ENCODE results near the gene VWA3B.
"Not testable (repeated sequence)": the region's sequence is repeated elsewhere in the genome, so short reads cannot be mapped to it uniquely, and the experiment has no call there.

Gene VWA3B, protein sequence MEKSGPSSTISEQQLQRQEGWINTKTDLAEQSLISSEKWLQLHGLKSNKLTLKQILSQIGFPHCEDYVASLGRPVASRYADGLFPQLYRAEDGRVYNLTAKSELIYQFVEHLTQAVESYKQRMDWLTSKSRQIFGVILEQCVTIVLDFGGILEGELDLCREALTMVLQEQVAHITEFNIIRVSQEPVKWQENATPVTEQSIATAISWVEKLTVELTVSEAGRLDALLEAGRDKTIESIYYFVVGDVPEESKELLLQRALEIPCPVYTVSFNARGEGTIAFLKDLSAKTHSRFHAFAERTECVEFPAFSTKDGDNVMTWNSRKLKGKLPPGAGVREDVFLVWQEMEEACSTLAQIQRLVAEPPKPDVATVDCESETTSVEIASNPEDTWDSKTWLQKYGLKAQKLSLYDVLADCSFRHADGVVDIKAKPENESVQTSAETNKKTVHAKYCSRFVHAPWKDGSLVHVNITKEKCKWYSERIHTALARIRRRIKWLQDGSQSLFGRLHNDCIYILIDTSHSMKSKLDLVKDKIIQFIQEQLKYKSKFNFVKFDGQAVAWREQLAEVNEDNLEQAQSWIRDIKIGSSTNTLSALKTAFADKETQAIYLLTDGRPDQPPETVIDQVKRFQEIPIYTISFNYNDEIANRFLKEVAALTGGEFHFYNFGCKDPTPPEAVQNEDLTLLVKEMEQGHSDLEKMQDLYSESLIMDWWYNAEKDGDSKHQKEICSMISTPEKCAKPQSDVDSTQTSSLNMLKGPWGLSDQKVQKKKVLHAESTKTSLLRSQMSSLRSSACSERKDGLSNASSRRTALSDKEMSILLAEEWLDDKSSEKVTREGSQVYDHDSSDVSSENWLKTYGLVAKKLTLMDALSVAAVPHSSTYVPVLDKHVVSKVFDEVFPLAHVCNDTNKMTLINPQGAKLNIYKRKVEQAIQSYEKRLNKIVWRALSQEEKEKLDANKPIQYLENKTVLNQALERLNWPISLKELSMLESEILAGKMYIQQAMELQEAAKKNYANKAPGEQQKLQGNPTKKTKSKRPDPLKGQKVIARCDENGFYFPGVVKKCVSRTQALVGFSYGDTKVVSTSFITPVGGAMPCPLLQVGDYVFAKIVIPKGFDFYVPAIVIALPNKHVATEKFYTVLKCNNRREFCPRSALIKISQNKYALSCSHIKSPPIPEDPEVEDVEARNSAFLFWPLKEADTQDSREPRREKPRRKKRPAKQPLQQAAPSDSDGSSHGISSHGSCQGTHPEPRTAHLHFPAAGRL (N-terminal part only)

DNA sequence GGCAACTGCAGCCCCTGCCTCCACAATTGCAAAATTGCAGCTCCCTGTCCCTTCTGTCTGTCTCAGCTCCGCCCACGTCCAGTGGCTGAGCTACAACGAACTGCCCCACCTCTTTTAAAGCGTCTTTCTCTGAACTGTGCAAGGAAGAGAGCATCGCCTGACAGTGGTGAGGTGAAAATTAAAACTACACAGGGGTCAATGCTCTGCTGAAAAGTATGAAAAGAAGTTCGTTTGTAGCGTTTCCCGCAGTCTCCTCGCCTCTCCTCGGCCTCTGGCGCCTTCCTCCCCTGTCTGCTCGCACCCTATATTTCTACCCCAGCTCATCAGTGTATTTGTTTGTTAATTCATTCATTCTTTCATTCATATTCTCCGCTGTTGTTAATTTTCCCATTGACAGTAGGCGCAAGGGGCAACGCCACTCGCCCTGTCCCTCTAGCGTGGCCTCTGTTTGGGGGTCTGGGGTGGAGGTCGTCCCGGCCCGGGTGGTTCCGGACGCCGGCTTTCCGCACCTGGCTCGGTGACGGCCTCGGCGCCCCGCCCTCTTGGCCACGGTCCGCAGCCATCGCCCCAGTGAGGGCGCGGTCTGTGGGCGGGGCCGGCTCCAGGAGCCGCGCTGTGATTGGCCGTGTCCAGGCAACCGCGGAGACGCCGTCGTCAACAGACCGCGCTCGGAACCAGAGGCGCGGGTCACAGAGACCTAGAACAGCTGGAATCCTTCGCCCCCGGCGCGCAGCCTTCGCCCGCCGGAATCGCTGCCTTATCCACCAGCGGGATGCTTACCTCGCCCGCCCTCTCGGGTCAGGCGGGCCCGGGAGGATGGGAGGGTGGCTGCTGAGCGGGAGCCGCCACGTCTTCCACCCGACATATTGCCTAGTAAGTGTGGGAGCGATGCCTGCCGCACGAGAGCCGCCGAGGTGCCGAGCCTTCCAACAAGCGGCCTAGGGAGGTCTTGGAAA is at the start of gene VWA3B:
TSS of gene VWA3B (plus strand) at position 677 of the 956 bp plus-strand sequence. CDS start 5,926 bp downstream, outside the sequence.
- peak; percentile 76 for DNase-seq

DNA sequence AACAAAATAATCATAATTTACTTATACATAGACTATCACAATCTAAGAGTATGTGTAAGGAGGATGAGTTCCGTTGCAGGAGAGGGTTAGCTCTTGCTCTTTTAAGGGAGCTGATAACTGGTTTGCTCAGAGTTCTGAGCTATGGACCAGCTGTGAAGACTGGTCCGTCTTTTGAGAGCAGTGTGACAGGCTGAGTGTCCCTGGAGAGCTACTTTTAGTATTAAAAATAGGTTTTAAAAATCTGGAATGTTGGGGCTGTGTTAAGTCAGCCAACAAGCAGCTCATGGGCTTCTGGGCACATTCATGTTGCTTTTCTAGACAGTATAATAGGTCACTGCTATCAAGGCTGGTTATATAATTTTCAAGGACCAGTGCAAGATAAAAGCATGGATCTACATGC is 49.8 kb upstream of the VWA3B start:
- DNase-seq, result no peak

DNA sequence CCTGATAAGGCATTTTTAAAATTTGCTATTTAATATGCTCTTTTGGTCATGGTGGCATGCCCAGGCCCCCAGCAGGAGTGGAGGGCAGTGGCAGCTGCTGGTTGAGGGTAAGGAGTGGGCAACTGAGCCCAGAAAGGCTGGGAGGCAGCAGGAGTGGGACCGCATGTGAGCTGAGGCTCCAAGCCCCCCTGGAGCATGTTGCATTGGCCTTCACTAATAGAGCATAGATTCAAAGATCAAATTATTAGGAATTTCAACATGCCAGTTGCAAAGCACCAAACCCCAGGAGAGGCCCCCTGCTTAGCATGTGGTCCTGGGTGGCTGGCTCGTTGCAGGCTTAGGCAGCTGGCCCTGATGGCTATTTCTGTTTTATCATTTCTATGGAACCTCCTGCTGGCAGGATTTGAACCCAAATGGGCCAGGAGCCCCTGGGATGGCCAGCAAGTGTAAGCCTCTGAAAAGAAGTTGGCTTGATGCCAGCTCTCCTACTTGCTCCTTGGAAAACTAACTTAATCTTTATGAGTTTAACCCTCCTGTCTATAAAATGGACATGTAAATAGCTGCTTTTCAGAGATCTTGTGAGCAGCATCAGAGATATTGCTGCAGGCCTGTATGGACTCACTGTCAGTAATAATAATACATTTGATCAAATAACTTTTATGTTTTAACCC is 49.2 kb upstream of the VWA3B start:
- no peak for DNase-seq

DNA sequence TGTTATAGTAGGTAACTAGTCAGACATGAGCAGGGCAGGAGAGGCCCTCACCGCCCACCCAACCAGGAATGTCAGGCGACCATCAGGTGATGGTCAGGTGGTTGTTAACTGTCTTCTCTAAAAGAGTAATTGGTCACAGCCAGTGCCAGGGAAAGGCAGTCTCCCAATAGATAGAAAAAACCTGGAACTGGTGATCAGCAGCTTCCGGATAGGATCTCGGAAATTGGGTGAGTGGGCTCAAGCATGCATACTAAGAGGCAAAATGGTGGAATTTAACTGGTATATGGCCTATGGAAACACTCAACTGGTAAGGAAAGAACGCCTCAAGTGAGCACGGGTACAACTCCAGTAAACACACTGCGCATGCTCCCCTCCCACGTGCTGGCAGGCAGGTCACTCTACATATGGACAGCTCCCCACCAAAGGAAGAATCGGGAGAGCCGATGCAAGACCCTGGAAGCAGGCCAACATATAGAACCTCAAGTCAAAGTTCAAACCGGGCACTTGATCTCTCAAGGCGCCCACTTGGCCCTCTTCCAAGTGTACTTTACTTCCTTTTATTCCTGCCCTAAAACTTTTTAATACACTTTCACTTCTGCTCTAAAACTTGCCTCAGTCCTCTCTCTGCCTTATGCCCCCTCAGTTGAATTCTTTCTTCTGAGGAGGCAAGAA is 47.7 kb upstream of the VWA3B start:
- DNase-seq, result no peak

DNA sequence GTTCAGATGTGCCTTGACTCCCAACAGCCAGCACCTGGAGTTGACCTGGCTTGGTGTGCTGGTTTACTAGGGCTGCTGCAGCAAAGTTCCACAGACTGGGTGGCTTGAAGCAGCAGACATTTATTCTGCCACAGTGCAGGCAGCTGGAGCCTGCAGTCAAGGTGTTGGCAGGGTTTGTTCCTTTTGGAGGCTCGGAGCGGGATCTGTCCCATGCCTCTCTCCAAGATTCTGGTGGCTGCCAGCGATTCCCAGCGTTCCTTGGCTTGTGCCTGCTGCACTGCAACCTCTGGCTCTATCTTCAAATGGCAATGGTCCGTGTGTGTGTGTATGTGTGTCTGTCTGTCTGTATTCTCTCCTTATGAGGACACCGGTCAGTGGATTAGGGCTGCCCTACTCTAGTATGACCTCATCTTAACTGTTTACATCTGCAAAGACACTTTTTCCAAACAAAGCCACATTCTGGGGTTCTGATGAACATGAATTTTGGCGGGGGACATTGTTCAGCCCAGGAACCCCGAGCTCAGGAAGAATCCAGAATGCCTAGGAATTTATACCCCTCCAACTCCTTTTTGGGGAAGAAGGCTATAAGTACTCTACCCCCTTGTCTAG is 46.5 kb upstream of the VWA3B start:
- no peak for DNase-seq

DNA sequence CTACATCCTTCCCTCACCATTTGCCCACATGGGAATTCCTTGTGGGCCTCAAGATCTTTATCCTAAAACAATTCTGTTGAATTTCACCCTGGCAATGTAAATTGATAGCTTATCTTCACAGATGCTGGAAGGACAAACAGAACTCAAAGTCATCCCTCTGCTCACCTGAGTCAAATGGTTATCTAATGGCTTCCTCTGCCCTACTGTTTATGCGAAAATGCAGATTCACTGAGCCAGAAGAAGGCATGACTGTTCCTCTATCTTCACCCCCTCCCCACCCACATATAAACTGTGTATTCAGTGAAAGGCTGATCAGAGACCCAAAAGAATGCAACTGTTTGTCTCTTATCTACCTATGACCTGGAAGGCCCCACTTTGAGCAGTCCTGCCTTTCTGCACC is 43.9 kb upstream of the VWA3B start:
- no peak for DNase-seq

DNA sequence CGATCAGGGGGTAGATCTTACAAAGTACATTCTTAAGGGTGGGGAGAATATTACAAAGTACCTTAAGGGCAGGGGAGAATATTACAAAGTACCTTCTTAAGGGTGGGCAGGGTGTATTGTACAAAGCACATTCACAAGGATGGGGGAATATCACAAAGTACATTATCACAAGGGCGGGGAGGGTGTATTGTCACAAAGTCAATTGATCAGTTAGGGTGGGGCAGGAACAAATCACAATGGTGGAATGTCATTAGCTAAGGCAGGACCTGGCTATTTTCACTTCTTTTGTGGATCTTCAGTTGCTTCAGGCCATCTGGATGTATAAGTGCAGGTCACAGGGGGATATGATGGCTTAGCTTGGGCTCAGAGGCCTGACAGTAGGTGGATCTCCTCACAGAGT is 42.2 kb upstream of the VWA3B start:
- DNase-seq, result not testable (repeated sequence)

DNA sequence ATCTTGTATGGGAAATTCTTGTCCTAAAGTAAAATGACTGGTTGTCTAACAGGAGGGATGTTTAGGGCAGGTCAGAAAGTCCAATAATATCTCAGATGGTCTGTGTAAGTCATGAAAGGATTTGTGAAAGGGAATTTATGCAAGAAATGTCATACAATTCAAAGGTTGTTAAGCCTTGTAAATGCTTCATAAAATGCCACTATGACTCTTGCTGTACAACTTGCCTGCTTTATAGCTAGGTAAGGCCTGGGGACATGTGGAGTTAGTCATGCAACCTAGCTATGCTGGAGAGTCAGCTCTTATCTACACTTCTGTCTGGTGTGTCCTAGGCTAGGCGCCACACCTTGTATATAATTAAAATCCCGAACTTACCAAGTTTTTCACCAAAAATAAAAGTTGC is 36.9 kb upstream of the VWA3B start:
- DNase-seq, result no peak

DNA sequence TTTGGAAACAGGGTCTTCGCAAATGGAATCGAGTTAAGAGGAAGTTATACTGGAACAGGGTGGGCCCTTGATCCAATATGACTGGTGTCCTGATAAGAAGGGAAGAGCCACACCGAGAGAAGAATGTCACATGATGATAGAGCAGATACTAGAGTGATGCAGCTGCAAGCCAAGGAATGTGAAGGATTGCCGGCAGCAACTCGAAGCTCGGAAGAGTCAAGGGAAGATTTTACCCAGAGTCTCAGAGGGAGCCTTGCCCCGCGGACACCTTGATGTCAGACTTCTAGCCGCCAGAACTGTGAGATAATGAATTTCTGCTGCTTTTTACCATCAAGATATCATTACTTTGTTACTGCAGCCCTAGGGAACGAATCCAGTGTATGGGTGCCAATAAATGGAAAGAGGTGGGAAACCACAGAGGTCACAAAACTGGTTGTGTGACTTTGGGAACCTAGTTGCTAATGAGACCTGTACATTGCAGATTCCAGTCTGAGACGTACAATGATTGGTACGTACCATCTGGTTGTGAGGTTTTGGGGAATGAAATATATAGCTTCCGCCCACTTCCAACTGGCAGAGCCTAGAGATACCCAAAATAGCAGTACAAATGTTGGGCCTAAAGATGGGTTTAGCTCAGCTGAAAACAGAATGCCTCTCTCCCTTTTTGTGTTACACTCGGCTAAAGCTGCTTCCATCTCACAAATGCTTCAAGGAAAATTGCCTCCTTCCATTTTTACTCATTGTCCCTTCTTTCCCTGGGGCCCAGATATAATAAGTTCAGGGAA is 28.6 kb upstream of the VWA3B start:
- DNase-seq, result no peak

DNA sequence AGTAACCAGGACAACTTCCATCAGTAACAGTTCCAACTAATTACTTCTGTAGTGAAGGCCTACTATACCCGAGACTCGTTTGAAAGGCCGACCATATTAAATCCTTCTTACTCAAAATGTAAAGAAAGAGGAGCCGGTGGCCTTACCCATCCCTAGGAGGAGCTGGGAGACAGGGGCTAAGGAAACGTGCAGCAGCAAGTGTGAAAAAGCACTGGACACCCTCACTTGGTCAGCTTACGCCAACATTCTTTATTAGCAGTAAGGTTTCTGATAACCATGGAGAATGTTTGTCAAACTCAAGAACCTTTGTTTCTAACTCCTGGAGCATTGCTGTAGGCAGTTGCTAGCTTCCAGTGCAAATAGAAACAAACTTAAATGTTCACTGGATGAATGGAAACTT is 26.7 kb upstream of the VWA3B start:
- no peak for DNase-seq

DNA sequence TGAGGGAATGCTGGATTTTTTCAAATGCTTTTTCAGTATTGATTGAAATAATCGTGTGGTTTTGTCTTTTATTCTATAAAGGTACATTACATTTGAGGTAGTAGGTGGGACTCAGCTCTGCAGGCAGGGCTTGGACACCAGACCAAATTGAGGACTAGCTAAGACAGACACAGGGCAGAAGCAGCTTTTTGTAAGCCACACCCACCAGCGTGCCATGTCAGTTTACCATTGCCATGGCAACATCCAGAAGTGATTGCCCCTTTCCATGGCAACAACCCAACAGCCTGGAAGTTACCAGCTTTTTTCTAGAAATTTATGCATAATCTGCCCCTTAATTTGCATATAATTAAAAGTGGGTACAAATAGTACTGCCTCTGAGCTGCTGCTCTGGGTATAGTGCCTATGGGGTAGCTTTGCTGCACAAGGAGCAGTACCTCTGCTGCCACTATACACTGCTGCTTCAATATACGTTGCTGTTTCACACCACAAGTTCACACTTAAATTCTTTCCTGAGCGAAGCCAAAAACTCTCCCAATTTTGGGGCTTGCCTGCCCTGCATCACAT is 23.6 kb upstream of the VWA3B start:
- DNase-seq, result no peak

DNA sequence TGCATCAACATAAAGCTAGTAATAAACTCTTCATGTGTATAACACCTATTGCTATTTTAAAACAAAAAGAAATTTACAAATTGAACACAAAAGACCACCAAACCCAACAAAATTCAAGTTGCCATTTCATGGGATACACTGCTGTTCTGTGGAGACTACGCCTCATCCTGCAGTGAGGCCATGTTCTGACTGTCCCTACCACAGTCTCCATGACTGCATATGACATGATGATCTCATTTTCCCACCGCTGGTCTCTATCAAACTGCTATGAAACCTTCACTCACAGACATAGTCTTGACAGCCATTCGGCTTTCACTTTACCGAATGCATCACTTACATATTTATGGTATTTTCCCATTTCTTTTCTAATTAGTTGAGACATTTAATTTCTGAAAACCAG is 21.2 kb upstream of the VWA3B start:
- no peak for DNase-seq

DNA sequence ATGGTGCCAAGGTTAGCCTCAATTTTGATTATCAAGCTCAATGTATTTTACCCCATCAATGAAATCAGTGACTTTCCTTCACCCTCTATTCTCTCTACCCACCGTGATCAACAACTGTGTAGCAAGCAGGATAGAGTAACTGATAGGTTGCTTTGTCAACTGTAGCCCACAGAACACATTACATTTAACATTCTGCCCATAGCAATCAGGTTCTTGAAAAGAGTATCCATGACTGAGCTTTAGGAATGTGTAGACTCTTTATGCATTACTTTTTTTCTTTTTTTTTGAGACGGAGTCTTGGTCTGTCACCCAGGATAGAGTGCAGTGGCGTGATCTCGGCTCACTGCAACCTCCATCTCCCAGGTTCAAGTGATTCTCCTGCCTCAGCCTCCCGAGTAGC is 19.8 kb upstream of the VWA3B start:
- no peak for DNase-seq

DNA sequence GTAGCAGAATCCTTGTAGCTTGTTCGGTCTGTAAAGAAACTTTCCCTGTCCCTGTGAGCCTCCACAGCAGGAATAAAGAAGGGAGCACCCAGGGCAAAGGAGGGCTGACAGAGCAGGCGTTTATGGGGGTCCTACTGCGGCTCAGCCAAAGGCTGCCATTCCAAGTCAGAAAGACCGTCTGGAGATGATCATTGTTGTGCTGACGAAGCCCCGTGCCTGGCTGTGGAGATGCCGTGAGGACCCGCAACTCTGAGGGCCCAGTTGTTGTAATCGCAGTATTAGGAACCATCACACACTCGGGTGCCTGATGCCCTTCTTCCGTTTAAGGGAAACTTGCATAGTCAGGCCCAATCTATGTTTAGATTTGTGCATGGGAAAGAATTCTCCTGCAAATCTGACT is 16.9 kb upstream of the VWA3B start:
- no peak for DNase-seq

DNA sequence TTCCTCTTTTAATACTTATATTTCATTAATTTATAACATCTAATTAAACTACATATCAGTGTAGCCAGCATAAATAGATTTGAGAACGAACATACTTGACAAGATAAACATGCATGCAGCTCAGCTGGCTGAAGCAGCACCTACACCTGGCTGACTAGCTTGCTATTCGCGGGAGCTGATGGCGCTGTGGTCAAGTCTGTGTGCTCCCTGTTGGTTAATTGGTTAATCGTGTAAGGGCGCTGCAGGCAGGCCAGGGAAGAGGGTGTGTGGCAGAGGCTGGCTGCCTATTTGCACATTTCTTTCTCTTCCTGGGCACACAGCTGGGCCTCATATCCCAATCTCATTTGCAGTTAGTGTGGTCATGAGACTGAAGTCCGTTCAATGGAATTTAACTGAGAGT is 14.5 kb upstream of the VWA3B start:
- DNase-seq, result no peak

DNA sequence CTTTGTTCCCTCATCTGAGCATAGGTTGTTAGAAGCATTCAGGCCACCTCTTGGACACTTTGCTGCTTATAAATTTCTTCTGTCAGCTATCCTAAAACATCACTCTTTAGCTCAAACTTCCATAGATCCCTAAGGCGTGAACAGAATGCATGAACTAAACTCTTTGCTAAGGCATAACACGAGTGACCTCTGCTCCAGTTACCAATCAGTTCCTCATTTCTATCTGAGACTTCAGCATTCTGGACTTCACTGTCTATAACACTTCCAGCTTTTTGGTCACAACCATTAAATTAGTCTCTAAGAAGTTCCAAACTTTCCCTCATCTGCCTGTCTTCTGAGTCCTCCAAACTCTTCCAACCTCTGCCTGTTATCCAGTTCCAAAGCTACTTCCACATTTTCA is 8.3 kb upstream of the VWA3B start:
- no peak for DNase-seq

DNA sequence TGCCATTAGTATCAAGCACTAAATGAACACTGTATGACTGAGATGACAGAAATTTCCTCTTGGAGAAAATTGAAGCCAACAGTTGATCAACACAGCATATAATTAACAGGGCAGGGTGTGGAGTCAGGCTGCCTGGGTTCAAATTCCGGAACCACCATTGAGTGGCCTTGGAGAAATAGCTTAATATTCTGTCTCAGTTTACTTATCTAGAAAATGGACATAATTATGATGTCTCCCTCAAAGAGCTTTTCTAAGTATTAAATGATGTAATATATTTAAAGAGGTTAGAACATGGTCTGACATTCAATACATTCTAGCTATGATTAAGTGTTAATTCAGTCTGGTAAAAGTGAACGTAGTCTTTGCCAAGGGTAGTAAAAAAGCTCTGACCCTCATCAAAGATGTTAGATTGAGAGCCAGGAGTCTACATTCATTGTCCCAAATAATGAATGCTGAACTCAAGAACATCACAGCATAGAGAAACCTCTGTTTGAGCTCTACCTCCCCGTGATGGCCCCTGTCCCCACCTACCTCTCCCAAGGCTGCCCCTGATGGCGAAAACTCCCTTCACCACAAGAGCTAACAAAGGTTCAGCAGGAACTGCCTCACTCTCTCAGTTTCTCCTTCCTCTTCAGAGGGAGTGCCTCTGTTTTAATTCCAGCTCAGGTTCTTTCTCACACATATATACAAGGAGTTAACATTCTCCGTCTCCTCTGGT is 2.7 kb upstream of the VWA3B start:
- no peak for DNase-seq

DNA sequence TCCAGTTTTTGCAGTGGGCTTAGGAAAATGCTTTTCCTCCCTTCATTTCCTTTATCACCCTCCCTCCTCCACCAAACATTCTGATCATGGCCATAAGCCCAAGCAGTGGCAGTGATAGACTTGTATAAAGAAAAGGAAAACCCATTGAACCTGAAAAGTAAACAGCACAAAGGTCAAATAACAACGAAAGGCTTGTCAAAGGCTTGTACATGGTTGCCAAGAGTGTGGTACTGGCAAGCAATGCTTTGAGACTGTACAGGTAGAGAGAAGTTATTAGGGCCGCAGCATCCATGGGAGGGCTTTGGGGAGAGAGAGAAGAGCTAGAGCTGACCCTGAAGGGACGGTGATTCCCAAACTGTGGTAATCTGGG is 2.1 kb upstream of the VWA3B start:
- DNase-seq, result no peak

DNA sequence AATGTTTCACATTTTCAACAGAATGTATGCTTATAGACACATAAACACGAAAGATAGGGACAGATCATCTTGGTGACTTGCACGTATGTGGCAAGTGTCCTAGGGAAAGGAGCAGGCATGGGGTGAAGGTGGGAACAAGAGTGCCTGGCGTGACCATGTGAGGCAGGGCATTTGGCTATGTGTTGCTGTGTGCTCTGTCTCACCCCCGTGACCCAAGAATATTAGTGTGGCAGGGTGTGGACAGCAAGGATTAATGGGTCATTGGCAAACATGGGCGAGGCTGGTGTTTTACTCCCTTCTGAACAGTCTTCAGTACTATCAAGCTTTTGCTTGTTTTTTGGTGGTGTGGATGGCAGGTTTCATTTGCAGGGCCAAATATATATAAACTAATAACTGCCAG is 1.3 kb upstream of the VWA3B start:
- no peak for DNase-seq
